RWPE1 (cell line): ENCODE data around the gene HPS5.

ENCODE experiments used
- CTCF ChIA-PET: fragments of 350-600 bp; sonication (Branson Sonifier 250); formaldehyde crosslinking; extraction: SDS; loops from one replicate; lab custom pipeline; 2021; lab: Yijun Ruan, JAX
- POLR2A ChIA-PET: fragments of 400-600 bp; formaldehyde crosslinking; extraction: SDS; loops from one replicate; lab custom pipeline; 2020; ENCODE audit warnings: antibody characterized with exemption; ENCODE audit not compliant: low non-redundant PET; lab: Yijun Ruan, JAX
- DNase-seq: peaks from one replicate; pipeline ENCODE4 v3.0.0; 2012; ENCODE audit warnings: low spot score
- H3K27ac ChIP-seq: fragments of 450-650 bp; 2 replicates; pipeline ENCODE4 v1.5.1; 2017
- TF ChIP-seq, protein P1 (sequence below): fragments of 450-650 bp; conservative IDR thresholded peaks from 2 replicates; pipeline ENCODE4 v1.5.1; 2017; ENCODE audit warnings: low read depth, mild to moderate bottlenecking

The HPS5 gene

DNA sequence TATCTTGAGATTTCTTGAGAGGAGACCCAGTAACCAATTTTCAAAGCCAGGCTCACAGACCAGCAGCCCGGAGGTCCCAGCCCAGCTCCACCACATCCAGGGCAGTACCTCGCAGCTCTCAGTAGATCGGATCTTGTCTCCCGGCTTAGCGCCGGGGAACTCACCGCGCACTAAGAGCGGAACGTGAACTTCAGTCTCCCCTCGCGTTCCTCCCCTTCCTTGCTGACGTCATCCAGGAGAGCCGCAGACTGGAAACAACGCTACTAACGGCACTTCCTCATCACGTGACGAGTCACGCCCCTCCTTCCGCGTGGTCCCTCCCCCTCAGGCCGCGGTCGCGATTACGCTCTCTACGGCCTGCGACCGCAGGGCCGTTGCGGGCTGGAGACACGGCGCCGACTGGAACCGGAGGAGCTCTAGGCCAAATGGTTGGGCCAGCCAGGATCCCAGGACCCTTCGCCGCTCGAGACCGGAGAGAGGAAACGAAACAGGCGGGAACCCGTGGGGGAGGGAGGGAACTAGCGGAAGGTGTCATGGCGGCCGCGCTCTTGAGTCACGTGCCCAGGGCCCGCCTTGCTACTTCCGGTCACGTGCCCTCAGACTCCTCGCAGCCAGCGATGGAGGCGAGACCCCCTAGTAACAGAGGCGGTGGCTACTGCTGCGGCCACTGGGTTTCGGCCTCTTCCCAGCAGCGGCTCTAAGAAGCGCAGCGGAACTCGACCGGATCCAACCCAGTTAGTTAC is at the start of gene HPS5, which contains the start of gene GTF2H1:
Gene HPS5 (minus strand): TSS at position 172 of the 743 bp plus-strand sequence. CDS start 4,282 bp downstream, outside the sequence.
Gene GTF2H1 (plus strand): TSS at position 599 of the 743 bp plus-strand sequence. CDS start 10,508 bp downstream, outside the sequence.
- CTCF ChIA-PET: interaction anchor here (0.6 to 1.2 kb wide), 2 partner anchors 9 to 206 kb away, joined by 3 read pairs; no protein-coding TSS in a partner anchor
- peak; percentile 99 for DNase-seq

GRCh38 chr11:18371279-18371678 is 49.3 kb upstream of the HPS5 start:
- DNase-seq: no peak
- TF ChIP-seq, protein P1, sequence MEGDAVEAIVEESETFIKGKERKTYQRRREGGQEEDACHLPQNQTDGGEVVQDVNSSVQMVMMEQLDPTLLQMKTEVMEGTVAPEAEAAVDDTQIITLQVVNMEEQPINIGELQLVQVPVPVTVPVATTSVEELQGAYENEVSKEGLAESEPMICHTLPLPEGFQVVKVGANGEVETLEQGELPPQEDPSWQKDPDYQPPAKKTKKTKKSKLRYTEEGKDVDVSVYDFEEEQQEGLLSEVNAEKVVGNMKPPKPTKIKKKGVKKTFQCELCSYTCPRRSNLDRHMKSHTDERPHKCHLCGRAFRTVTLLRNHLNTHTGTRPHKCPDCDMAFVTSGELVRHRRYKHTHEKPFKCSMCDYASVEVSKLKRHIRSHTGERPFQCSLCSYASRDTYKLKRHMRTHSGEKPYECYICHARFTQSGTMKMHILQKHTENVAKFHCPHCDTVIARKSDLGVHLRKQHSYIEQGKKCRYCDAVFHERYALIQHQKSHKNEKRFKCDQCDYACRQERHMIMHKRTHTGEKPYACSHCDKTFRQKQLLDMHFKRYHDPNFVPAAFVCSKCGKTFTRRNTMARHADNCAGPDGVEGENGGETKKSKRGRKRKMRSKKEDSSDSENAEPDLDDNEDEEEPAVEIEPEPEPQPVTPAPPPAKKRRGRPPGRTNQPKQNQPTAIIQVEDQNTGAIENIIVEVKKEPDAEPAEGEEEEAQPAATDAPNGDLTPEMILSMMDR: no peak
- no peak overlapping the region for H3K27ac ChIP-seq
- POLR2A ChIA-PET: no interaction called here
- CTCF ChIA-PET: interaction anchor here (1.0 kb wide), 1 partner anchor 127 kb away, joined by 5 read pairs; no protein-coding TSS in a partner anchor

More for the DNA sequence above, at the start of gene HPS5, which contains the start of gene GTF2H1:
- peak within 1 kb of the TSS; percentile 91 for H3K27ac ChIP-seq
- TF ChIP-seq, protein P1: no peak
- POLR2A ChIA-PET: interaction anchor here (0.6 to 1.7 kb wide), 4 partner anchors 72 to 311 kb away, joined by 3 to 12 read pairs (median 4); partner anchors contain the start of gene LDHA

- CTCF ChIA-PET: no interaction called here
- POLR2A ChIA-PET: no interaction called here
- TF ChIP-seq, protein P1: no peak
- H3K27ac ChIP-seq: no peak overlapping the region
- no peak for DNase-seq
These were observed 47.5 kb upstream of the HPS5 start for GRCh38 chr11:18369398-18369797.

DNA sequence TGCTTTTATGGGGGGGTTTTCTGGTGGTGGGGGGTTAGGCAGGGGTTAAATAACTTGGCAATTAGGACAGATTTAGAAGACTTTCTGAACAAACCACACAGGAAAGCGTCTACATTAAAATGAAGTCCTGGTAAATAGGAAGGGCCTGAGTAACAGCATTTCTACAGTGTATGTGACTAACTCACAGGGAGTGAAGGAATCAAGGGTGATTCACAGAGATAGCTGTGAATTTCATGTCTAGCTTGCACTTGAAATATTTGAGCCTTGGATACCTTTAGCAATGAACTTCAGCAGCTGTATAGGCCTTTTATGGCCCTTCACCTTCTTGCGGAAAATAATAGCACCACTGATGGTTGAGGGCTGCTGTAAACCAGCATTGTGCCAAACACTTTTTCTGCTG is 46.3 kb upstream of the HPS5 start:
- CTCF ChIA-PET: interaction anchor here (0.5 kb wide), 1 partner anchor 38 kb away, joined by 3 read pairs; no protein-coding TSS in a partner anchor
- DNase-seq: peak; percentile 20
- H3K27ac ChIP-seq: no peak overlapping the region

GRCh38 chr11:18367431-18367830 is 45.5 kb upstream of the HPS5 start:
- no peak overlapping the region for H3K27ac ChIP-seq
- CTCF ChIA-PET: interaction anchor here (0.5 to 0.6 kb wide), 2 partner anchors 22 to 37 kb away, joined by 3 to 4 read pairs; no protein-coding TSS in a partner anchor
- TF ChIP-seq, protein P1: no peak
- no peak for DNase-seq
- POLR2A ChIA-PET: interaction anchor here (1.0 kb wide), 1 partner anchor 28 kb away, joined by 4 read pairs; no protein-coding TSS in a partner anchor

More for the DNA sequence above, 46.3 kb upstream of the HPS5 start:
- TF ChIP-seq, protein P1: no peak
- POLR2A ChIA-PET: no interaction called here

DNA sequence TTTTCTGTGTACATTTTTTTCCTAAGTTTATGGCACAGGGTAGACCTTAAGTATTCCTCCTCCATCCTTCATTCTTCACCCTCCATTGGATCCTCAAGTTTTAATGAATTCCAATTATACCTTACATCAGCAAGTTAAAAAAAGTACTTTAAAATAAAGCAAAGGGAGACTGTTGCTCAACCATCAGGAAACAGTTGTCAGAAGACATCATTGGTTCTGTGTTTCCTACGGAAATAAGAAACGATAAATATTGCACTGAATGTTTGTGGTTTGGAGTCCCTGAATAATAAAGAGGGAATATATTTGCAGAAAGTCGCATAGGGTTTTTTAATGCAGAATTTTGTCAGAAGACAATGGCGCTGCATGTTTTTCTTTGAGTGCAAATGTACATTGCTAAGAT is 44.3 kb upstream of the HPS5 start:
- POLR2A ChIA-PET: no interaction called here
- CTCF ChIA-PET: no interaction called here
- no peak for DNase-seq
- TF ChIP-seq, protein P1: no peak
- H3K27ac ChIP-seq: no peak overlapping the region
